HG03196 (cell line): Measurements from ENCODE around the gene CCDC92.
"Not testable (repeated sequence)": the region's sequence is repeated elsewhere in the genome, so short reads cannot be mapped to it uniquely, and the experiment has no call there.

Experiments
- ATAC-seq: cut with Tn5 transposase; IDR thresholded peaks from one replicate; pipeline ENCODE4 v1.9.1; 2021; ENCODE audit not compliant: unreplicated experiment

Gene CCDC92

GRCh38 chr12:123950476-123951349 is 21.9 kb downstream of the CCDC92 start:
- no peak for ATAC-seq

GRCh38 chr12:123949770-123950165 is 22.9 kb downstream of the CCDC92 start:
- ATAC-seq, result no peak

GRCh38 chr12:123948796-123949769 is 23.5 kb downstream of the CCDC92 start:
- ATAC-seq, result no peak

GRCh38 chr12:123948401-123948795 is 24.2 kb downstream of the CCDC92 start:
- ATAC-seq, result no peak

GRCh38 chr12:123947531-123947930 is 25.1 kb downstream of the CCDC92 start:
- not testable (repeated sequence) for ATAC-seq

- ATAC-seq, result not testable (repeated sequence)
Observed at GRCh38 chr12:123946516-123947505, 25.8 kb downstream of the CCDC92 start.

- no peak for ATAC-seq
Observed at GRCh38 chr12:123946152-123946515, 26.5 kb downstream of the CCDC92 start.

GRCh38 chr12:123945287-123946151 is 27.1 kb downstream of the CCDC92 start:
- ATAC-seq, result no peak

- ATAC-seq, result no peak
Observed at GRCh38 chr12:123944696-123945095, 27.9 kb downstream of the CCDC92 start.

GRCh38 chr12:123943816-123944215 is 28.8 kb downstream of the CCDC92 start:
- no peak for ATAC-seq

GRCh38 chr12:123942911-123943648 is 29.6 kb downstream of the CCDC92 start:
- no peak for ATAC-seq

- no peak for ATAC-seq
Observed at GRCh38 chr12:123942238-123942653, 30.4 kb downstream of the CCDC92 start.

- no peak for ATAC-seq
Observed at GRCh38 chr12:123941624-123942237, 30.9 kb downstream of the CCDC92 start.

GRCh38 chr12:123941000-123941399 is 31.6 kb downstream of the CCDC92 start:
- ATAC-seq, result no peak

- ATAC-seq, result no peak
Observed at GRCh38 chr12:123940627-123940966, 32.0 kb downstream of the CCDC92 start.

- ATAC-seq, result no peak
Observed at GRCh38 chr12:123939716-123940626, 32.7 kb downstream of the CCDC92 start.

GRCh38 chr12:123938679-123939480 is 33.8 kb downstream of the CCDC92 start:
- no peak for ATAC-seq
